Right kidney (tissue), 1 donor: Measurements from ENCODE around the gene WNT9B.
"Not testable (repeated sequence)": the region's sequence is repeated elsewhere in the genome, so short reads cannot be mapped to it uniquely, and the experiment has no call there.

Experiments
- DNase-seq: peaks from one replicate; pipeline ENCODE4 v3.0.0-alpha.2; 2016

Gene WNT9B

GRCh38 chr17:46915596-46915995 is 64.2 kb downstream of the WNT9B start:
- no peak for DNase-seq

GRCh38 chr17:46916211-46916610 is 64.8 kb downstream of the WNT9B start:
- no peak for DNase-seq

GRCh38 chr17:46916623-46917022 is 65.2 kb downstream of the WNT9B start:
- DNase-seq: no peak

- DNase-seq: no peak
These were observed 65.7 kb downstream of the WNT9B start for GRCh38 chr17:46917041-46917440.

GRCh38 chr17:46917516-46917915 is 66.1 kb downstream of the WNT9B start:
- DNase-seq: no peak

- not testable (repeated sequence) for DNase-seq
These were observed 70.6 kb downstream of the WNT9B start for GRCh38 chr17:46921962-46922361.

- no peak for DNase-seq
These were observed 71.1 kb downstream of the WNT9B start for GRCh38 chr17:46922487-46922803.

- peak; percentile 100 for DNase-seq
These were observed 71.6 kb downstream of the WNT9B start, which contains the start of gene GOSR2 for GRCh38 chr17:46922804-46923635. GOSR2 (plus strand) TSS chr17:46923160; CDS start chr17:46923193, 33 bp downstream.

GRCh38 chr17:46925185-46925868 is 73.9 kb downstream of the WNT9B start:
- no peak for DNase-seq

- DNase-seq: no peak
These were observed 77.3 kb downstream of the WNT9B start for GRCh38 chr17:46928467-46929261.

GRCh38 chr17:46929413-46929812 is 78.0 kb downstream of the WNT9B start:
- no peak for DNase-seq

- DNase-seq: no peak
These were observed 78.7 kb downstream of the WNT9B start for GRCh38 chr17:46930051-46930450.

- no peak for DNase-seq
These were observed 80.2 kb downstream of the WNT9B start for GRCh38 chr17:46931596-46931995.

- DNase-seq: no peak
These were observed 84.4 kb downstream of the WNT9B start for GRCh38 chr17:46935658-46936266.
